HCT116 (cell line): ENCODE data around the gene DGKG.

Experiments
- EZH2 ChIP-seq: fragments of 200-600 bp; sonication (generic); IDR thresholded peaks from 2 replicates; pipeline ENCODE4 v1.6.1; 2017; ENCODE audit warnings: antibody characterized with exemption, mixed run types
- POLR2A ChIP-seq: IDR thresholded peaks from 2 replicates; pipeline ENCODE4 v1.7.0; 2011; ENCODE audit warnings: borderline replicate concordance; ENCODE audit not compliant: insufficient read depth, insufficient read length; ENCODE audit errors: extremely low read depth
- POLR2AphosphoS5 ChIP-seq: IDR thresholded peaks from 2 replicates; pipeline ENCODE4 v1.6.1; 2011; ENCODE audit warnings: mild to moderate bottlenecking, low read depth, low read length, moderate library complexity
- TF ChIP-seq, protein P1 (sequence below), 3 experiments: fragments of 200-600 bp in 1 of 3; sonication (generic) in 1 of 3; IDR thresholded peaks in 2 of 3; conservative IDR thresholded peaks in 1 of 3; 2 replicates each; pipeline ENCODE4 v1.5.1; 2012 to 2017; ENCODE audit warnings: low read depth in 2 of 3, low read length in 2 of 3, antibody characterized with exemption in 1 of 3, borderline replicate concordance in 1 of 3, control low read depth in 1 of 3, mild to moderate bottlenecking in 1 of 3, mixed read lengths in 1 of 3, mixed run types in 1 of 3, moderate library complexity in 1 of 3; ENCODE audit not compliant: insufficient read depth in 1 of 3
- TF ChIP-seq, protein P2 (sequence below): IDR thresholded peaks from 2 replicates; pipeline ENCODE4 v1.6.1; 2012; ENCODE audit warnings: low read depth
- TF ChIP-seq, protein P3 (sequence below): IDR thresholded peaks from 2 replicates; pipeline ENCODE4 v1.6.1; 2012

DNA sequence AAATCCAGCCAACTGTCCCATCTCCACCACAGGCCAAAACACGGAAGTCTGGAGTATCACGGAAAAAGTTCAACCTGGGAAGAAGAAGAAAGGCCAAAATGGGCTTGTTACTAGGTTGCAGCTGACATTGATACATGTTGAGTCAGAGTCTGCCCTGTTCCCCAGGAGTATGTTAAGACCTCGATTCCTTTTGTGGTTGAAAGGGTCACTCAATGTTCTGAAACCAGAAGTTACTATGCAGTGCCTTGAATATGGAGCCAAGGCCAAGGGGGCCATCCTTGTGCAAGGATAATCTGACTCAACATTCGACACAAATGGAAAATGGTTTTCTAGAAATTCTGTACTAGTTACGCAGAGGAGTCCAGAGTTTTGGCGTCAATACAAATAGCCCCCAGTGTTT, 104.2 kb downstream of the DGKG start:
- TF ChIP-seq POLR2AphosphoS5 (no peak), POLR2A (no peak), EZH2 (no peak)
- TF ChIP-seq, protein P1, sequence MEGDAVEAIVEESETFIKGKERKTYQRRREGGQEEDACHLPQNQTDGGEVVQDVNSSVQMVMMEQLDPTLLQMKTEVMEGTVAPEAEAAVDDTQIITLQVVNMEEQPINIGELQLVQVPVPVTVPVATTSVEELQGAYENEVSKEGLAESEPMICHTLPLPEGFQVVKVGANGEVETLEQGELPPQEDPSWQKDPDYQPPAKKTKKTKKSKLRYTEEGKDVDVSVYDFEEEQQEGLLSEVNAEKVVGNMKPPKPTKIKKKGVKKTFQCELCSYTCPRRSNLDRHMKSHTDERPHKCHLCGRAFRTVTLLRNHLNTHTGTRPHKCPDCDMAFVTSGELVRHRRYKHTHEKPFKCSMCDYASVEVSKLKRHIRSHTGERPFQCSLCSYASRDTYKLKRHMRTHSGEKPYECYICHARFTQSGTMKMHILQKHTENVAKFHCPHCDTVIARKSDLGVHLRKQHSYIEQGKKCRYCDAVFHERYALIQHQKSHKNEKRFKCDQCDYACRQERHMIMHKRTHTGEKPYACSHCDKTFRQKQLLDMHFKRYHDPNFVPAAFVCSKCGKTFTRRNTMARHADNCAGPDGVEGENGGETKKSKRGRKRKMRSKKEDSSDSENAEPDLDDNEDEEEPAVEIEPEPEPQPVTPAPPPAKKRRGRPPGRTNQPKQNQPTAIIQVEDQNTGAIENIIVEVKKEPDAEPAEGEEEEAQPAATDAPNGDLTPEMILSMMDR (IDR thresholded peaks at IDR 0.05 in 2 of 3, conservative IDR thresholded peaks at IDR 0.05 in 1 of 3; ENCODE audit: borderline replicate concordance in 1 of 3, insufficient read depth in 1 of 3, low read depth in 2 of 3, low read length in 2 of 3) = no peak
- TF ChIP-seq, protein P2, sequence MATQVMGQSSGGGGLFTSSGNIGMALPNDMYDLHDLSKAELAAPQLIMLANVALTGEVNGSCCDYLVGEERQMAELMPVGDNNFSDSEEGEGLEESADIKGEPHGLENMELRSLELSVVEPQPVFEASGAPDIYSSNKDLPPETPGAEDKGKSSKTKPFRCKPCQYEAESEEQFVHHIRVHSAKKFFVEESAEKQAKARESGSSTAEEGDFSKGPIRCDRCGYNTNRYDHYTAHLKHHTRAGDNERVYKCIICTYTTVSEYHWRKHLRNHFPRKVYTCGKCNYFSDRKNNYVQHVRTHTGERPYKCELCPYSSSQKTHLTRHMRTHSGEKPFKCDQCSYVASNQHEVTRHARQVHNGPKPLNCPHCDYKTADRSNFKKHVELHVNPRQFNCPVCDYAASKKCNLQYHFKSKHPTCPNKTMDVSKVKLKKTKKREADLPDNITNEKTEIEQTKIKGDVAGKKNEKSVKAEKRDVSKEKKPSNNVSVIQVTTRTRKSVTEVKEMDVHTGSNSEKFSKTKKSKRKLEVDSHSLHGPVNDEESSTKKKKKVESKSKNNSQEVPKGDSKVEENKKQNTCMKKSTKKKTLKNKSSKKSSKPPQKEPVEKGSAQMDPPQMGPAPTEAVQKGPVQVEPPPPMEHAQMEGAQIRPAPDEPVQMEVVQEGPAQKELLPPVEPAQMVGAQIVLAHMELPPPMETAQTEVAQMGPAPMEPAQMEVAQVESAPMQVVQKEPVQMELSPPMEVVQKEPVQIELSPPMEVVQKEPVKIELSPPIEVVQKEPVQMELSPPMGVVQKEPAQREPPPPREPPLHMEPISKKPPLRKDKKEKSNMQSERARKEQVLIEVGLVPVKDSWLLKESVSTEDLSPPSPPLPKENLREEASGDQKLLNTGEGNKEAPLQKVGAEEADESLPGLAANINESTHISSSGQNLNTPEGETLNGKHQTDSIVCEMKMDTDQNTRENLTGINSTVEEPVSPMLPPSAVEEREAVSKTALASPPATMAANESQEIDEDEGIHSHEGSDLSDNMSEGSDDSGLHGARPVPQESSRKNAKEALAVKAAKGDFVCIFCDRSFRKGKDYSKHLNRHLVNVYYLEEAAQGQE = no peak
- TF ChIP-seq, protein P3, sequence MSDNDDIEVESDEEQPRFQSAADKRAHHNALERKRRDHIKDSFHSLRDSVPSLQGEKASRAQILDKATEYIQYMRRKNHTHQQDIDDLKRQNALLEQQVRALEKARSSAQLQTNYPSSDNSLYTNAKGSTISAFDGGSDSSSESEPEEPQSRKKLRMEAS = no peak
